GM04503 (cell line): Measurements from ENCODE around the gene LRRK2.
"Not testable (repeated sequence)": the region's sequence is repeated elsewhere in the genome, so short reads cannot be mapped to it uniquely, and the experiment has no call there.

Experiments used
- DNase-seq: peaks from one replicate; pipeline ENCODE4 v3.0.0-alpha.2; 2012; ENCODE audit warnings: low read depth

Gene LRRK2

GRCh38 chr12:40248034-40248433, 23.2 kb downstream of the LRRK2 start:
- no peak for DNase-seq

GRCh38 chr12:40248585-40249297, 23.9 kb downstream of the LRRK2 start:
- DNase-seq: no peak

- DNase-seq: not testable (repeated sequence)
Observed at GRCh38 chr12:40250652-40251051, 25.9 kb downstream of the LRRK2 start.

- DNase-seq: peak; percentile 21
Observed at GRCh38 chr12:40253936-40254335, 29.1 kb downstream of the LRRK2 start.

- DNase-seq: no peak
Observed at GRCh38 chr12:40254455-40255085, 29.8 kb downstream of the LRRK2 start.

GRCh38 chr12:40258371-40258770, 33.6 kb downstream of the LRRK2 start:
- no peak for DNase-seq

- no peak for DNase-seq
Observed at GRCh38 chr12:40261937-40262336, 37.1 kb downstream of the LRRK2 start.

- DNase-seq: no peak
Observed at GRCh38 chr12:40262657-40263056, 37.9 kb downstream of the LRRK2 start.

- no peak for DNase-seq
Observed at GRCh38 chr12:40263616-40264409, 39.0 kb downstream of the LRRK2 start.

GRCh38 chr12:40271981-40272664, 47.3 kb downstream of the LRRK2 start:
- no peak for DNase-seq

- DNase-seq: no peak
Observed at GRCh38 chr12:40281791-40282364, 57.1 kb downstream of the LRRK2 start.

- DNase-seq: no peak
Observed at GRCh38 chr12:40286583-40286982, 61.8 kb downstream of the LRRK2 start.

GRCh38 chr12:40287369-40287975, 62.7 kb downstream of the LRRK2 start:
- DNase-seq: no peak

- no peak for DNase-seq
Observed at GRCh38 chr12:40292788-40293429, 68.1 kb downstream of the LRRK2 start.

- no peak for DNase-seq
Observed at GRCh38 chr12:40298341-40298740, 73.5 kb downstream of the LRRK2 start.

GRCh38 chr12:40300490-40300889, 75.7 kb downstream of the LRRK2 start:
- DNase-seq: no peak

- DNase-seq: no peak
Observed at GRCh38 chr12:40309001-40309400, 84.2 kb downstream of the LRRK2 start.

- DNase-seq: no peak
Observed at GRCh38 chr12:40310211-40310610, 85.4 kb downstream of the LRRK2 start.

- no peak for DNase-seq
Observed at GRCh38 chr12:40312196-40312595, 87.4 kb downstream of the LRRK2 start.

- no peak for DNase-seq
Observed at GRCh38 chr12:40312982-40313576, 88.3 kb downstream of the LRRK2 start.

GRCh38 chr12:40313928-40314327, 89.1 kb downstream of the LRRK2 start:
- no peak for DNase-seq
